PFSK-1 (cell line): ENCODE measurements around the gene ETFA.

ENCODE experiments used
- FOXP2 ChIP-seq: optimal IDR thresholded peaks from 2 replicates; pipeline ENCODE3; 2011; ENCODE audit warnings: borderline replicate concordance, control low read depth, inconsistent platforms; ENCODE audit not compliant: insufficient read depth; ENCODE audit errors: extremely low read length, extremely low read depth
- POLR2AphosphoS5 ChIP-seq: IDR thresholded peaks from 2 replicates; pipeline ENCODE4 v1.6.1; 2012; ENCODE audit warnings: low read depth, mild to moderate bottlenecking, control low read depth, low read length, moderate library complexity
- REST ChIP-seq, 2 experiments: IDR thresholded peaks; 2 replicates each; pipeline versions ENCODE4 v1.6.1 to v1.8.0; 2011 to 2012; ENCODE audit warnings: low read depth in 2 of 2, low read length in 2 of 2, control low read depth in 1 of 2, inconsistent platforms in 1 of 2, mild to moderate bottlenecking in 1 of 2, moderate library complexity in 1 of 2; ENCODE audit not compliant: insufficient read depth in 1 of 2

- TF ChIP-seq POLR2AphosphoS5 (no peak), REST (IDR thresholded peaks at IDR 0.05; ENCODE audit: insufficient read depth in 1 of 2, low read depth in 2 of 2, low read length in 2 of 2) (no peak), FOXP2 (no peak)
Measured at GRCh38 chr15:76217882-76218217, 93.4 kb downstream of the ETFA start.
